Thoracic aorta (tissue), 2 donors: ENCODE results near the gene VAPB. TPM values are rescaled to one million over a fixed set of nuclear protein-coding genes. Genes with fewer than 3 reads are reported as not detected.
"Not testable (repeated sequence)": the region's sequence is repeated elsewhere in the genome, so short reads cannot be mapped to it uniquely, and the experiment has no call there.

Experiments
- ATAC-seq: fragments of 150-250 bp; one replicate; pipeline ENCODE4 v1.8.0; 2017; ENCODE audit warnings: low read depth; ENCODE audit not compliant: insufficient number of reproducible peaks, low FRiP score
- DNase-seq: peaks from one replicate; pipeline ENCODE4 v3.0.0-alpha.2; 2020; ENCODE audit warnings: low spot score
- H3K27ac ChIP-seq, 2 donors: fragments of 200-600 bp; sonication (generic); 1 replicate in 1 of 2; 2 replicates in 1 of 2; pipeline ENCODE4 v1.5.1; 2016; ENCODE audit warnings: mild to moderate bottlenecking in 2 of 2, moderate library complexity in 2 of 2
- H3K27me3 ChIP-seq: fragments of 200-600 bp; sonication (generic); replicated peaks from 2 replicates; pipeline ENCODE4 v1.6.0; 2016; ENCODE audit warnings: mild to moderate bottlenecking; ENCODE audit not compliant: insufficient read depth
- H3K36me3 ChIP-seq: fragments of 200-600 bp; sonication (generic); one replicate; pipeline ENCODE4 v1.5.1; 2016
- H3K4me1 ChIP-seq, 2 donors: fragments of 200-600 bp; sonication (generic); 1 replicate in 1 of 2; 2 replicates in 1 of 2; pipeline versions ENCODE4 v1.5.1 to v1.6.0; 2016; ENCODE audit warnings: low read depth in 2 of 2, mild to moderate bottlenecking in 1 of 2; ENCODE audit not compliant: control insufficient read depth in 1 of 2
- H3K4me3 ChIP-seq: fragments of 200-600 bp; sonication (generic); 2 replicates; pipeline ENCODE4 v1.5.1; 2016; ENCODE audit warnings: mild to moderate bottlenecking
- H3K9me3 ChIP-seq: fragments of 200-600 bp; sonication (generic); 2 replicates; pipeline ENCODE4 v1.5.1; 2016
- CTCF ChIP-seq: fragments of 200-600 bp; sonication (generic); IDR thresholded peaks from one replicate; pipeline ENCODE4 v1.5.1; 2019; ENCODE audit warnings: antibody characterized with exemption
- total RNA-seq, 2 donors: library from RNA; depleted of rRNA; stranded (reverse); fragments of >200 nt; gene quantifications; one replicate each; pipeline versions ENCODE4 v1.1.0 to v1.2.3, GENCODE V29; 2016

VAPB gene
- total RNA-seq, 2 donors from 2014 or later = 21.5 to 32.8 TPM

GRCh38 chr20:58418949-58419748 lies 30.1 kb downstream of the VAPB start:
- Histone ChIP-seq H3K27me3 (no peaks in the 10 kb centered on the region), H3K4me1 (peaks cover 0 to 3% of the 10 kb centered on the region in 2 donors), H3K4me3 (no peak overlapping the region), H3K27ac (no peak overlapping the region), H3K36me3 (no peaks in the 10 kb centered on the region), H3K9me3 (no peaks in the 10 kb centered on the region)
- ATAC-seq (no peak), DNase-seq (no peak)
- no peak for TF ChIP-seq CTCF

- H3K9me3 ChIP-seq = no peaks in the 10 kb centered on the region
- no peak for ATAC-seq
- no peak overlapping the region for H3K4me3 ChIP-seq
- no peaks in the 10 kb centered on the region for H3K27me3 ChIP-seq
- no peak for DNase-seq
- H3K36me3 ChIP-seq = no peaks in the 10 kb centered on the region
- no peak overlapping the region for H3K27ac ChIP-seq
- TF ChIP-seq CTCF = no peak
- no peaks in the 10 kb centered on the region for H3K4me1 ChIP-seq
Measured at GRCh38 chr20:58420798-58421496, 31.9 kb downstream of the VAPB start.

- TF ChIP-seq CTCF = no peak
- ATAC-seq = no peak
- H3K27ac ChIP-seq = no peak overlapping the region
Measured at GRCh38 chr20:58421497-58421850, 32.4 kb downstream of the VAPB start.

GRCh38 chr20:58424218-58424969 lies 35.4 kb downstream of the VAPB start:
- no peaks in the 10 kb centered on the region for H3K36me3 ChIP-seq
- TF ChIP-seq CTCF = no peak
- ATAC-seq = no peak

More at GRCh38 chr20:58421497-58421850, 32.4 kb downstream of the VAPB start:
- Histone ChIP-seq H3K36me3 (no peaks in the 10 kb centered on the region), H3K27me3 (no peaks in the 10 kb centered on the region), H3K4me3 (no peak overlapping the region), H3K4me1 (no peaks in the 10 kb centered on the region), H3K9me3 (no peaks in the 10 kb centered on the region)
- no peak for DNase-seq

GRCh38 chr20:58427571-58427970 lies 38.5 kb downstream of the VAPB start:
- H3K4me1 ChIP-seq = peaks cover 0 to 17% of the 10 kb centered on the region in 2 donors
- not testable (repeated sequence) for H3K27ac ChIP-seq, DNase-seq, H3K9me3 ChIP-seq, H3K36me3 ChIP-seq, H3K4me3 ChIP-seq, H3K27me3 ChIP-seq, ATAC-seq

More at GRCh38 chr20:58424218-58424969, 35.4 kb downstream of the VAPB start:
- H3K27ac ChIP-seq = no peak overlapping the region
- H3K4me1 ChIP-seq = no peaks in the 10 kb centered on the region
- H3K4me3 ChIP-seq = no peak overlapping the region
- no peaks in the 10 kb centered on the region for H3K27me3 ChIP-seq
- DNase-seq = no peak
- no peaks in the 10 kb centered on the region for H3K9me3 ChIP-seq
